ENCODE results near the gene NSFL1C. TPM values are rescaled to one million over a fixed set of nuclear protein-coding genes. Genes with fewer than 3 reads are reported as not detected.

NSFL1C gene
- total and polyA plus RNA-seq, 2 experiments from 2014 or later = 22.2 to 84.2 TPM

GRCh38 chr20:1397710-1398109 lies 68.9 kb downstream of the NSFL1C start:
- H3K9ac ChIP-seq = no peak overlapping the region
- DNase-seq = no peak
- H3K27ac ChIP-seq = no peak overlapping the region
- no peaks in the 10 kb centered on the region for H3K36me3 ChIP-seq (ENCODE audit: low read depth)
- H3K27me3 ChIP-seq (replicated peaks; ENCODE audit: insufficient read depth) = no peaks in the 10 kb centered on the region
- H3K4me3 ChIP-seq = no peak overlapping the region
- no peak overlapping the region for H2AFZ ChIP-seq
- no peaks in the 10 kb centered on the region for H4K20me1 ChIP-seq (ENCODE audit: insufficient read depth)
- H3K4me1 ChIP-seq (ENCODE audit: insufficient read depth) = peaks cover 21% of the 10 kb centered on the region
- peaks cover 28% of the 10 kb centered on the region for H3F3A ChIP-seq (ENCODE audit: insufficient read depth)
- no peaks in the 10 kb centered on the region for H3K9me3 ChIP-seq (ENCODE audit: low read depth)
- TF ChIP-seq EZH2phosphoT487 (IDR thresholded peaks at IDR 0.05; ENCODE audit: insufficient read depth, low read depth) = no peak
- WGBS, 2 experiments (ENCODE audit: low coverage in 1 of 2, low lambda C conversion rate in 2 of 2, missing lambda C conversion rate in 2 of 2) = 78 to 80% methylated on average over 4 of the region's 4 CpGs
- peaks cover 7% of the 10 kb centered on the region for H3K79me2 ChIP-seq (ENCODE audit: insufficient read depth)
- H3K4me2 ChIP-seq (ENCODE audit: unreplicated experiment) = no peak overlapping the region
- in situ Hi-C loops (cut with MboI) = no loop called here
- H3K9me2 ChIP-seq (ENCODE audit: insufficient read depth) = no peaks in the 10 kb centered on the region

- no peak overlapping the region for H3K4me2 ChIP-seq (ENCODE audit: unreplicated experiment)
- no peaks in the 10 kb centered on the region for H4K20me1 ChIP-seq (ENCODE audit: insufficient read depth)
- H2AFZ ChIP-seq = 0 out of 2 replicates have a peak overlapping the region, but pooled peaks have one; percentile 18
- no peaks in the 10 kb centered on the region for H3K27me3 ChIP-seq (replicated peaks; ENCODE audit: insufficient read depth)
- H3K9ac ChIP-seq = no peak overlapping the region
- 78 to 79% methylated on average over 4 of the region's 4 CpGs for WGBS, 2 experiments (ENCODE audit: low coverage in 1 of 2, low lambda C conversion rate in 2 of 2, missing lambda C conversion rate in 2 of 2)
- no peak for TF ChIP-seq EZH2phosphoT487 (IDR thresholded peaks at IDR 0.05; ENCODE audit: insufficient read depth, low read depth)
- no peak for TF ChIP-seq EZH2 (IDR thresholded peaks at IDR 0.05; ENCODE audit: insufficient read depth, poor library complexity, severe bottlenecking)
- H3K4me3 ChIP-seq = no peak overlapping the region
- in situ Hi-C loops (cut with MboI) = no loop called here
- H3K36me3 ChIP-seq (ENCODE audit: low read depth) = no peaks in the 10 kb centered on the region
- H3K27ac ChIP-seq = no peak overlapping the region
- H3K9me3 ChIP-seq (ENCODE audit: low read depth) = no peaks in the 10 kb centered on the region
- peaks cover 17% of the 10 kb centered on the region for H3K79me2 ChIP-seq (ENCODE audit: insufficient read depth)
- peaks cover 24% of the 10 kb centered on the region for H3F3A ChIP-seq (ENCODE audit: insufficient read depth)
- no peak for DNase-seq
- H3K9me2 ChIP-seq (ENCODE audit: insufficient read depth) = no peaks in the 10 kb centered on the region
- H3K4me1 ChIP-seq (ENCODE audit: insufficient read depth) = peaks cover 23% of the 10 kb centered on the region
These were observed 69.9 kb downstream of the NSFL1C start for GRCh38 chr20:1396702-1397101.

- H3K9ac ChIP-seq = no peak overlapping the region
- no peak for DNase-seq
- no peaks in the 10 kb centered on the region for H3K9me3 ChIP-seq (ENCODE audit: low read depth)
- H3K27ac ChIP-seq = no peak overlapping the region
- no peak overlapping the region for H3K4me3 ChIP-seq
- peaks cover 24% of the 10 kb centered on the region for H3F3A ChIP-seq (ENCODE audit: insufficient read depth)
- H3K4me2 ChIP-seq (ENCODE audit: unreplicated experiment) = no peak overlapping the region
- no peak for TF ChIP-seq EZH2 (IDR thresholded peaks at IDR 0.05; ENCODE audit: insufficient read depth, poor library complexity, severe bottlenecking)
- TF ChIP-seq EZH2phosphoT487 (IDR thresholded peaks at IDR 0.05; ENCODE audit: insufficient read depth, low read depth) = no peak
- H3K79me2 ChIP-seq (ENCODE audit: insufficient read depth) = peaks cover 21% of the 10 kb centered on the region
- peak overlapping the region; percentile 18; the same call in 1 of the 2 replicates for H2AFZ ChIP-seq
- WGBS, 2 experiments (ENCODE audit: low coverage in 1 of 2, low lambda C conversion rate in 2 of 2, missing lambda C conversion rate in 2 of 2) = 86 to 100% methylated on average over 1 of the region's 1 CpG
- H3K4me1 ChIP-seq (ENCODE audit: insufficient read depth) = peaks cover 26% of the 10 kb centered on the region
- no peaks in the 10 kb centered on the region for H3K36me3 ChIP-seq (ENCODE audit: low read depth)
- H4K20me1 ChIP-seq (ENCODE audit: insufficient read depth) = no peaks in the 10 kb centered on the region
- in situ Hi-C loops (cut with MboI) = no loop called here
- no peaks in the 10 kb centered on the region for H3K27me3 ChIP-seq (replicated peaks; ENCODE audit: insufficient read depth)
- H3K9me2 ChIP-seq (ENCODE audit: insufficient read depth) = no peaks in the 10 kb centered on the region
These were observed 70.4 kb downstream of the NSFL1C start for GRCh38 chr20:1396264-1396663.

GRCh38 chr20:1394686-1395085 lies 72.0 kb downstream of the NSFL1C start:
- in situ Hi-C loops (cut with MboI) = no loop called here
- no peak for TF ChIP-seq EZH2phosphoT487 (IDR thresholded peaks at IDR 0.05; ENCODE audit: insufficient read depth, low read depth)
- no peak for TF ChIP-seq EZH2 (IDR thresholded peaks at IDR 0.05; ENCODE audit: insufficient read depth, poor library complexity, severe bottlenecking)

GRCh38 chr20:1393507-1393882 lies 73.2 kb downstream of the NSFL1C start:
- in situ Hi-C loops (cut with MboI) = no loop called here
- peak overlapping the region; percentile 99 for H2AFZ ChIP-seq
- H3K9ac ChIP-seq = peak overlapping the region; percentile 85

More at GRCh38 chr20:1394686-1395085, 72.0 kb downstream of the NSFL1C start:
- no peaks in the 10 kb centered on the region for H3K9me3 ChIP-seq (ENCODE audit: low read depth)
- H2AFZ ChIP-seq = no peak overlapping the region
- peaks cover 10% of the 10 kb centered on the region; the same call in 1 of the 2 replicates for H3F3A ChIP-seq (ENCODE audit: insufficient read depth)
- WGBS, 2 experiments (ENCODE audit: low coverage in 1 of 2, low lambda C conversion rate in 2 of 2, missing lambda C conversion rate in 2 of 2) = 90% methylated on average over 2 of the region's 2 CpGs
- H3K9ac ChIP-seq = no peak overlapping the region
- no peak overlapping the region for H3K27ac ChIP-seq
- no peak overlapping the region for H3K4me2 ChIP-seq (ENCODE audit: unreplicated experiment)
- no peaks in the 10 kb centered on the region for H3K27me3 ChIP-seq (replicated peaks; ENCODE audit: insufficient read depth)
- no peak for DNase-seq
- H3K79me2 ChIP-seq (ENCODE audit: insufficient read depth) = peaks cover 37% of the 10 kb centered on the region
- no peak overlapping the region for H3K4me3 ChIP-seq
- peaks cover 2% of the 10 kb centered on the region; the same call in 1 of the 2 replicates for H4K20me1 ChIP-seq (ENCODE audit: insufficient read depth)
- no peaks in the 10 kb centered on the region for H3K9me2 ChIP-seq (ENCODE audit: insufficient read depth)
- H3K4me1 ChIP-seq (ENCODE audit: insufficient read depth) = peaks cover 24% of the 10 kb centered on the region
- no peaks in the 10 kb centered on the region for H3K36me3 ChIP-seq (ENCODE audit: low read depth)

More at GRCh38 chr20:1393507-1393882, 73.2 kb downstream of the NSFL1C start:
- H4K20me1 ChIP-seq (ENCODE audit: insufficient read depth) = peaks cover 3% of the 10 kb centered on the region; the same call in 1 of the 2 replicates
- TF ChIP-seq EZH2phosphoT487 (IDR thresholded peaks at IDR 0.05; ENCODE audit: insufficient read depth, low read depth) = no peak
- no peak for TF ChIP-seq EZH2 (IDR thresholded peaks at IDR 0.05; ENCODE audit: insufficient read depth, poor library complexity, severe bottlenecking)
- DNase-seq = no peak
- H3K9me3 ChIP-seq (ENCODE audit: low read depth) = no peaks in the 10 kb centered on the region
- H3F3A ChIP-seq (ENCODE audit: insufficient read depth) = 0 out of 2 replicates have a peak, but pooled peaks cover 4% of the 10 kb centered on the region
- no peaks in the 10 kb centered on the region for H3K36me3 ChIP-seq (ENCODE audit: low read depth)
- no peaks in the 10 kb centered on the region for H3K27me3 ChIP-seq (replicated peaks; ENCODE audit: insufficient read depth)
- WGBS, 2 experiments (ENCODE audit: low coverage in 1 of 2, low lambda C conversion rate in 2 of 2, missing lambda C conversion rate in 2 of 2) = 53% methylated on average over 7 of the region's 7 CpGs
- peaks cover 29% of the 10 kb centered on the region for H3K4me1 ChIP-seq (ENCODE audit: insufficient read depth)
- no peaks in the 10 kb centered on the region for H3K9me2 ChIP-seq (ENCODE audit: insufficient read depth)
- H3K79me2 ChIP-seq (ENCODE audit: insufficient read depth) = peaks cover 49% of the 10 kb centered on the region
- peak overlapping the region; percentile 64 for H3K27ac ChIP-seq
- peak overlapping the region; percentile 97 for H3K4me2 ChIP-seq (ENCODE audit: unreplicated experiment)
- peak overlapping the region; percentile 91 for H3K4me3 ChIP-seq

Measured in GM23248 (cell line).